HepG2 (cell line): ENCODE results near the gene PACS1. TPM values are rescaled to one million over a fixed set of nuclear protein-coding genes. Genes with fewer than 3 reads are reported as not detected.

Experiments
- ATAC-seq: fragments of 200-7000 bp; cut with Tn5 transposase; 3 replicates; pipeline ENCODE4 v1.9.1; 2020; ENCODE audit warnings: mild to moderate bottlenecking, moderate library complexity
- BruUV-seq: library from RNA; stranded (reverse); fragments of 400-500 nt; replicated peaks from 2 replicates; lab custom pipeline; 2021; lab: Mats Ljungman, UMichigan
- CTCF ChIA-PET: fragments of 300-600 bp; formaldehyde crosslinking; extraction: SDS; loops from one replicate; lab custom pipeline; 2021; ENCODE audit warnings: low total read pairs, inconsistent platforms, low intra/inter-chr PET ratio; lab: Yijun Ruan, JAX
- POLR2A ChIA-PET: fragments of 350-600 bp; sonication (Branson Sonifier 250); formaldehyde crosslinking; loops from one replicate; lab custom pipeline; 2020; ENCODE audit warnings: antibody characterized with exemption, inconsistent platforms; lab: Yijun Ruan, JAX
- DNase-seq: peaks from one replicate; pipeline ENCODE4 v3.0.0-alpha.2; 2015; ENCODE audit warnings: low spot score
- FAIRE-seq: peaks from 3 replicates; lab custom pipeline; 2011; peaks lifted over from hg19 to GRCh38; lab: Jason Lieb, UNC
- H2AFZ ChIP-seq: one replicate; pipeline ENCODE4 v1.6.1; 2011; ENCODE audit warnings: low read length, inconsistent platforms
- H3K27ac ChIP-seq: fragments of 300-600 bp; 3 replicates; pipeline ENCODE4 v1.8.0; 2011; ENCODE audit warnings: mixed run types, mild to moderate bottlenecking, mixed read lengths, low read length, inconsistent platforms; ENCODE audit not compliant: insufficient read depth; ENCODE audit errors: extremely low read length
- H3K27me3 ChIP-seq, 2 experiments: fragments of 200-600 bp in 1 of 2; 2 replicates in 1 of 2; 3 replicates in 1 of 2; pipeline versions ENCODE4 v1.6.0 to v1.8.0; 2011; ENCODE audit warnings: low read length in 2 of 2, mild to moderate bottlenecking in 2 of 2, moderate library complexity in 2 of 2, inconsistent platforms in 1 of 2; ENCODE audit not compliant: insufficient read depth in 2 of 2, control insufficient read depth in 1 of 2
- H3K36me3 ChIP-seq, 2 experiments: fragments of 200-600 bp in 1 of 2; replicated peaks in 1 of 2; 2 replicates in 1 of 2; 3 replicates in 1 of 2; pipeline versions ENCODE4 v1.5.1 to v1.8.0; 2011; ENCODE audit warnings: low read length in 2 of 2, inconsistent platforms in 1 of 2; ENCODE audit not compliant: insufficient read depth in 2 of 2, control insufficient read depth in 1 of 2
- H3K4me1 ChIP-seq: 2 replicates; pipeline ENCODE4 v1.5.1; 2012; ENCODE audit warnings: low read length, inconsistent platforms; ENCODE audit not compliant: insufficient read depth
- H3K4me2 ChIP-seq: 2 replicates; pipeline ENCODE4 v1.6.0; 2011; ENCODE audit warnings: low read depth, low read length, inconsistent platforms
- H3K4me3 ChIP-seq, 3 experiments: fragments of 200-600 bp in 1 of 3; sonication (generic), shearing (Covaris generic) in 1 of 3; replicated peaks in 1 of 3; 2 replicates each; pipeline ENCODE4 v1.5.1; 2011 to 2016; ENCODE audit warnings: low read length in 3 of 3, inconsistent platforms in 2 of 3, low read depth in 2 of 3, mild to moderate bottlenecking in 2 of 3, control low read depth in 1 of 3, mixed read lengths in 1 of 3; ENCODE audit not compliant: insufficient read depth in 1 of 3
- H3K79me2 ChIP-seq: one replicate; pipeline ENCODE4 v1.6.1; 2011; ENCODE audit warnings: low read length, inconsistent platforms; ENCODE audit not compliant: insufficient read depth
- H3K9ac ChIP-seq: 2 replicates; pipeline ENCODE4 v1.6.0; 2011; ENCODE audit warnings: mild to moderate bottlenecking, low read depth, low read length, inconsistent platforms; ENCODE audit not compliant: insufficient read depth
- H3K9me3 ChIP-seq: 2 replicates; pipeline ENCODE4 v1.5.1; 2012; ENCODE audit warnings: mild to moderate bottlenecking, low read length
- H4K20me1 ChIP-seq: 2 replicates; pipeline ENCODE4 v1.6.0; 2011; ENCODE audit warnings: inconsistent platforms, mild to moderate bottlenecking, low read length, moderate library complexity; ENCODE audit not compliant: insufficient read depth
- DBP ChIP-seq: sonication (generic); formaldehyde crosslinking; IDR thresholded peaks from 2 replicates; pipeline ENCODE4 v1.4.0; 2020; ENCODE audit warnings: missing genetic modification reagents; ENCODE audit errors: not compliant biosample characterization
- DPF2 ChIP-seq: sonication (generic); formaldehyde crosslinking; IDR thresholded peaks from 2 replicates; pipeline ENCODE4 v1.4.0; 2020; ENCODE audit warnings: mild to moderate bottlenecking, low read depth, missing genetic modification reagents, borderline replicate concordance
- GTF2F1 ChIP-seq: fragments of 150-350 bp; IDR thresholded peaks from 2 replicates; pipeline ENCODE4 v1.6.1; 2014; ENCODE audit warnings: low read length
- HBP1 ChIP-seq: IDR thresholded peaks from 2 replicates; pipeline ENCODE4 v1.6.1; 2016; ENCODE audit warnings: low read depth, control low read depth
- HES4 ChIP-seq: sonication (generic); formaldehyde crosslinking; IDR thresholded peaks from 2 replicates; pipeline ENCODE4 v1.9.0; 2021; ENCODE audit warnings: mild to moderate bottlenecking, missing genetic modification reagents, borderline replicate concordance
- PRPF4 ChIP-seq: fragments of 200-400 bp; formaldehyde crosslinking; IDR thresholded peaks from 2 replicates; pipeline ENCODE4 v1.6.1; 2016; ENCODE audit warnings: low read length, low read depth; ENCODE audit not compliant: poor library complexity, severe bottlenecking
- REL ChIP-seq: sonication (generic); formaldehyde crosslinking; conservative IDR thresholded peaks from 2 replicates; pipeline ENCODE4 v1.8.0; 2022; ENCODE audit warnings: mild to moderate bottlenecking, missing genetic modification reagents, moderate library complexity
- RFXANK ChIP-seq: IDR thresholded peaks from 2 replicates; pipeline ENCODE4 v1.6.1; 2016
- SNRNP70 ChIP-seq: fragments of 200-400 bp; formaldehyde crosslinking; IDR thresholded peaks from 2 replicates; pipeline ENCODE4 v1.6.1; 2017; ENCODE audit warnings: mild to moderate bottlenecking, low read depth, low read length, moderate library complexity
- TAF15 ChIP-seq: fragments of 200-400 bp; formaldehyde crosslinking; IDR thresholded peaks from one replicate; pipeline ENCODE4 v1.6.1; 2018; ENCODE audit warnings: mild to moderate bottlenecking, low read depth, low read length; ENCODE audit not compliant: poor library complexity, severe bottlenecking
- TIGD3 ChIP-seq: sonication (generic); formaldehyde crosslinking; IDR thresholded peaks from 2 replicates; pipeline ENCODE4 v1.5.1; 2020; ENCODE audit warnings: mild to moderate bottlenecking, missing genetic modification reagents, borderline replicate concordance
- ZNF30 ChIP-seq: sonication (generic); formaldehyde crosslinking; IDR thresholded peaks from 2 replicates; pipeline ENCODE4 v1.5.0; 2020; ENCODE audit warnings: mild to moderate bottlenecking, missing genetic modification reagents
- ZNF33A ChIP-seq: sonication (generic); formaldehyde crosslinking; IDR thresholded peaks from 2 replicates; pipeline ENCODE4 v1.5.1; 2020; ENCODE audit warnings: missing genetic modification reagents, mild to moderate bottlenecking, moderate library complexity, borderline replicate concordance
- ZNF512B ChIP-seq: sonication (generic); formaldehyde crosslinking; IDR thresholded peaks from 2 replicates; pipeline ENCODE4 v1.5.1; 2020; ENCODE audit warnings: missing genetic modification reagents, mild to moderate bottlenecking, borderline replicate concordance
- ZNF678 ChIP-seq: sonication (generic); formaldehyde crosslinking; IDR thresholded peaks from 2 replicates; pipeline ENCODE4 v1.4.0; 2020; ENCODE audit warnings: mild to moderate bottlenecking, missing genetic modification reagents
- ZNF720 ChIP-seq: sonication (generic); formaldehyde crosslinking; IDR thresholded peaks from 2 replicates; pipeline ENCODE4 v1.4.0; 2020; ENCODE audit warnings: missing genetic modification reagents
- ZNF746 ChIP-seq: sonication (generic); formaldehyde crosslinking; IDR thresholded peaks from 2 replicates; pipeline ENCODE4 v1.8.0; 2022; ENCODE audit warnings: mild to moderate bottlenecking, missing genetic modification reagents
- ZSCAN21 ChIP-seq: sonication (generic); formaldehyde crosslinking; IDR thresholded peaks from 2 replicates; pipeline ENCODE4 v1.8.0; 2022; ENCODE audit warnings: mild to moderate bottlenecking, missing genetic modification reagents, moderate library complexity, borderline replicate concordance
- WGBS: methylation state at CpG from one replicate; pipeline ENCODE4 v1.1.6; 2017; ENCODE audit warnings: low lambda C conversion rate; 5-methylcytosine and 5-hydroxymethylcytosine counted together
- in situ Hi-C: cut with HindIII; loops from 2 replicates; pipeline ENCODE4 v1.10.0; 2017; ENCODE audit warnings: low pct_unique_long_range_greater_than_20kb; ENCODE audit not compliant: extremely low pct_ligation_motif_present
- intact Hi-C: fragments of 100-400 bp; cut with micrococcal nuclease; formaldehyde crosslinking; loops from one replicate; pipeline ENCODE4 v1.10.0; 2022; ENCODE audit not compliant: unreplicated experiment
- polyA plus RNA-seq, 8 experiments: library from polyadenylated mRNA; depleted of rRNA in 3 of 8; stranded (reverse) in 7 of 8; unstranded in 1 of 8; fragments of >200 nt; fragmentation: Illumina TruSeq in 4 of 8; extraction: Trizol in 4 of 8; gene quantifications; 2 replicates each; pipeline versions ENCODE4 v1.2.1 to v1.2.3, GENCODE V29; 2011 to 2016; ENCODE audit warnings: low read depth in 4 of 8, missing spikeins in 1 of 8, mixed read lengths in 1 of 8; ENCODE audit not compliant: insufficient read depth in 1 of 8
- total RNA-seq, 5 experiments: library from RNA; depleted of rRNA; stranded (reverse); fragments of >200 nt; fragmentation: Illumina TruSeq; extraction: Trizol; gene quantifications; 2 replicates each; pipeline ENCODE4 v1.2.3, GENCODE V29; 2016; ENCODE audit warnings: low read depth in 1 of 5

The PACS1 gene
- total and polyA plus RNA-seq, 2 of the 13 experiments (the other 11 are each of a cell fraction or from before 2014, with no cell fraction given) = 7.6 to 8.6 TPM

GRCh38 chr11:66211100-66211499 is 141.0 kb downstream of the PACS1 start (continued):
- TF ChIP-seq ZNF512B (CRISPR knock-in tag) (no peak), ZNF30 (CRISPR knock-in tag) (no peak), SNRNP70 (no peak), HBP1 (CRISPR knock-in tag) (no peak), ZNF720 (CRISPR knock-in tag) (no peak), ZNF678 (CRISPR knock-in tag) (no peak), ZSCAN21 (no peak), GTF2F1 (no peak)
- TF ChIP-seq, all 625 proteins: peak for 0

- no peak overlapping the region for H3K4me2 ChIP-seq
- H3K4me1 ChIP-seq = no peaks in the 10 kb centered on the region
- 98% methylated on average over 6 of the region's 6 CpGs for WGBS
- no TSS peak for BruUV-seq
- intact Hi-C loops = no loop called here
- DNase-seq (no peak), FAIRE-seq (no peak), ATAC-seq (no peak)
- H2AFZ ChIP-seq = no peak overlapping the region
- no peaks in the 10 kb centered on the region for H4K20me1 ChIP-seq
- H3K79me2 ChIP-seq = no peaks in the 10 kb centered on the region
- no peaks in the 10 kb centered on the region for H3K9me3 ChIP-seq
- in situ Hi-C loops = no loop called here
- H3K36me3 ChIP-seq = peaks cover 14 to 26% of the 10 kb centered on the region in 2 experiments
- no peak overlapping the region for H3K27ac ChIP-seq
- POLR2A ChIA-PET = no interaction called here
- CTCF ChIA-PET = no interaction called here
- no peak overlapping the region for H3K9ac ChIP-seq
- no peak overlapping the region for H3K4me3 ChIP-seq
- H3K27me3 ChIP-seq = no peaks in the 10 kb centered on the region
- TF ChIP-seq SNRNP70 (no peak), REL (CRISPR knock-in tag) (no peak), RFXANK (no peak), PRPF4 (no peak), DBP (CRISPR knock-in tag) (no peak), ZNF746 (no peak), ZNF33A (CRISPR knock-in tag) (no peak), DPF2 (CRISPR knock-in tag) (no peak), HES4 (CRISPR knock-in tag) (no peak), TAF15 (no peak), TIGD3 (CRISPR knock-in tag) (no peak)
Observed at GRCh38 chr11:66216911-66217310, 146.8 kb downstream of the PACS1 start.
